Neural cell (in vitro differentiated cells): ENCODE data around the gene LILRB2. TPM values are rescaled to one million over a fixed set of nuclear protein-coding genes. Genes with fewer than 3 reads are reported as not detected.
A peak's percentile ranks its signal among the peaks of the same experiment; 100 is the strongest.

Experiments used
- H2AFZ ChIP-seq: fragments of 200-600, 300-800 bp; sonication (generic), shearing (Covaris generic); 2 replicates; pipeline ENCODE4 v1.6.0; 2014; ENCODE audit warnings: low read depth, mild to moderate bottlenecking, antibody characterized with exemption, low read length, moderate library complexity
- H3F3A ChIP-seq: fragments of 200-600 bp; shearing (Covaris generic); 2 replicates; pipeline ENCODE4 v1.6.1; 2016; ENCODE audit warnings: mild to moderate bottlenecking, moderate library complexity, mixed read lengths, antibody characterized with exemption, low read length; ENCODE audit not compliant: insufficient read depth, poor library complexity, severe bottlenecking
- H3K27ac ChIP-seq: fragments of 200-600, 300-800 bp; sonication (generic), shearing (Covaris generic); 2 replicates; pipeline ENCODE4 v1.5.1; 2014; ENCODE audit warnings: mild to moderate bottlenecking, low read length, moderate library complexity
- H3K27me3 ChIP-seq: fragments of 300-800, 200-600 bp; sonication (generic), shearing (Covaris generic); 2 replicates; pipeline ENCODE4 v1.6.0; 2014; ENCODE audit warnings: mild to moderate bottlenecking, low read depth, low read length, moderate library complexity; ENCODE audit not compliant: insufficient read depth
- H3K36me3 ChIP-seq: fragments of 300-800, 200-600 bp; sonication (generic), shearing (Covaris generic); 2 replicates; pipeline ENCODE4 v1.5.1; 2014; ENCODE audit warnings: mild to moderate bottlenecking, antibody characterized with exemption, low read length, moderate library complexity; ENCODE audit not compliant: insufficient read depth
- H3K4me2 ChIP-seq: fragments of 300-800, 200-600 bp; sonication (generic), shearing (Covaris generic); 2 replicates; pipeline ENCODE4 v1.6.0; 2014; ENCODE audit warnings: mild to moderate bottlenecking, low read length
- H3K4me3 ChIP-seq: fragments of 300-800, 200-600 bp; sonication (generic), shearing (Covaris generic); 2 replicates; pipeline ENCODE4 v1.5.1; 2014; ENCODE audit warnings: mild to moderate bottlenecking, low read length, moderate library complexity
- H3K79me2 ChIP-seq: fragments of 200-600 bp; shearing (Covaris generic); replicated peaks from 2 replicates; pipeline ENCODE4 v1.6.0; 2014; ENCODE audit warnings: mild to moderate bottlenecking, low read length, moderate library complexity; ENCODE audit not compliant: insufficient read depth
- H3K9ac ChIP-seq: fragments of 300-800, 200-600 bp; sonication (generic), shearing (Covaris generic); 2 replicates; pipeline ENCODE4 v1.6.1; 2016; ENCODE audit warnings: mild to moderate bottlenecking, low read length, mixed read lengths
- H3K9me2 ChIP-seq: fragments of 200-600 bp; shearing (Covaris generic); 2 replicates; pipeline ENCODE4 v1.6.1; 2016; ENCODE audit warnings: mild to moderate bottlenecking, low read length, mixed read lengths; ENCODE audit not compliant: insufficient read depth
- H3K9me3 ChIP-seq: fragments of 200-600, 300-800 bp; sonication (generic), shearing (Covaris generic); 2 replicates; pipeline ENCODE4 v1.6.1; 2016; ENCODE audit warnings: mild to moderate bottlenecking, mixed run types, low read length, moderate library complexity, mixed read lengths
- H4K20me1 ChIP-seq: fragments of 200-600 bp; shearing (Covaris generic); 2 replicates; pipeline ENCODE4 v1.6.1; 2016; ENCODE audit warnings: mild to moderate bottlenecking, mixed run types; ENCODE audit not compliant: insufficient read depth
- EP300 ChIP-seq: fragments of 450-650 bp; conservative IDR thresholded peaks from 2 replicates; pipeline ENCODE4 v1.6.1; 2014; ENCODE audit warnings: antibody characterized with exemption, mild to moderate bottlenecking, moderate library complexity; ENCODE audit not compliant: poor library complexity, severe bottlenecking
- EZH2 ChIP-seq: fragments of 200-600, 300-800 bp; shearing (Covaris generic), sonication (generic); IDR thresholded peaks from 2 replicates; pipeline ENCODE4 v1.6.1; 2014; ENCODE audit warnings: antibody characterized with exemption, low read length, borderline replicate concordance, mild to moderate bottlenecking; ENCODE audit not compliant: insufficient read depth, poor library complexity, severe bottlenecking
- MXI1 ChIP-seq: fragments of 450-650 bp; conservative IDR thresholded peaks from 2 replicates; pipeline ENCODE4 v1.6.1; 2014; ENCODE audit warnings: antibody characterized with exemption, mild to moderate bottlenecking; ENCODE audit not compliant: poor library complexity, severe bottlenecking
- POLR2AphosphoS5 ChIP-seq: IDR thresholded peaks from 2 replicates; pipeline ENCODE4 v1.6.1; 2012
- RAD21 ChIP-seq: fragments of 450-650 bp; conservative IDR thresholded peaks from 2 replicates; pipeline ENCODE4 v1.6.1; 2014; ENCODE audit warnings: antibody characterized with exemption, mild to moderate bottlenecking, moderate library complexity
- SMC3 ChIP-seq: fragments of 450-650 bp; conservative IDR thresholded peaks from 2 replicates; pipeline ENCODE4 v1.6.1; 2014; ENCODE audit warnings: antibody characterized with exemption, mild to moderate bottlenecking, moderate library complexity; ENCODE audit not compliant: poor library complexity
- TAF1 ChIP-seq: IDR thresholded peaks from 2 replicates; pipeline ENCODE4 v1.6.1; 2012; ENCODE audit warnings: low read depth
- polyA plus RNA-seq: library from polyadenylated mRNA; depleted of rRNA; stranded (reverse); fragments of >200 nt; gene quantifications from 2 replicates; pipeline ENCODE4 v1.2.3, GENCODE V29; 2014
- TF ChIP-seq, protein P1 (sequence below): IDR thresholded peaks from 2 replicates; pipeline ENCODE4 v1.6.1; 2012; ENCODE audit warnings: borderline replicate concordance
- TF ChIP-seq, protein P2 (sequence below): fragments of 450-650 bp; IDR thresholded peaks from 2 replicates; pipeline ENCODE4 v1.5.1; 2014; ENCODE audit warnings: antibody characterized with exemption, mild to moderate bottlenecking, moderate library complexity; ENCODE audit not compliant: poor library complexity, severe bottlenecking

Gene LILRB2
- polyA plus RNA-seq, 1 donor from 2014 or later = not detected

DNA sequence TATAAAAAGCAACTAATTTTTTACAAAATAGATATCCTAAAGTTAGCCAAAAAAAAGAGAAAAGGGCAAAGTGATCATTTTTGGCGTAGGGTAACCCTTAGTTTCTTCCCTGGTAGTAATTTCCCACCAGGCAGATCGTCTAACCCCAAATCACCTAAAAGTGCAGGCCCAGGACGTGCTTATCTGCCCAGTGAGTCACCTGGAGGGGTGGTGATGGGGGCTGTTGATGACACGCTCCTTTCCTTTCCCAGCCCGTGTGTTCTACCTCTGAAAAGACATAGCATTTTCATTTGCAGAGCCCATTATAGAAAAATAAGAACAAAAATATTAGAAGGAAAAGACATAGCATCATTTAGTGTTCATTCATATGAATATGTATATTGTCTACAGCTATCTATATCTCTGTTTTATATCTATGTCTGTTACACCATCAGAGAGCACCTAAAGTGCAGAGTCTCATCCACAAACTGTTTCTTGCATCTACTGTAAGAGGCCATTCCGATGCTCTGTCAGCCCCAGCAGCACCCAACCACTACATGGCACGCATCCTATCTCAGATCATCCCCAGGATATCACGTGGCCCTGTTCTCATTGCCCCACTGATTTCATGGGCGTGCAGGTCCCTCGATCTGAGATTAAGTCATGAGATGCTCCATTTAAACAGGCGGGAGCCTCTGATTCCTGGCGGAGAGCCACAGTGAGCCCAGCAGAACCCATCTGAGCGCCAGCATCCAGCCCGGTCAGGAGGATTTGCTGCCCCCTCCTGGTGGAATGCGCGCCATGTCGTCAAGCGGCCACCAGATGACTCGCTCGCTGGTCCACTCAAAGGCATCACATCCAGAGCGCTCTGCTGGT is 49.6 kb downstream of the LILRB2 start:
- Histone ChIP-seq H4K20me1 (no peaks in the 10 kb centered on the region), H3K79me2 (no peaks in the 10 kb centered on the region), H3K4me2 (no peak overlapping the region), H3K36me3 (no peaks in the 10 kb centered on the region), H3K9ac (no peak overlapping the region), H2AFZ (no peak overlapping the region), H3K27me3 (no peaks in the 10 kb centered on the region), H3K4me3 (peak overlapping the region; percentile 18), H3F3A (no peaks in the 10 kb centered on the region), H3K27ac (no peak overlapping the region), H3K9me3 (peaks cover 6% of the 10 kb centered on the region), H3K9me2 (no peaks in the 10 kb centered on the region)
- TF ChIP-seq RAD21 (peak; percentile 54), POLR2AphosphoS5 (no peak), TAF1 (no peak), EZH2 (no peak), SMC3 (peak; percentile 66)
- TF ChIP-seq, protein P1, sequence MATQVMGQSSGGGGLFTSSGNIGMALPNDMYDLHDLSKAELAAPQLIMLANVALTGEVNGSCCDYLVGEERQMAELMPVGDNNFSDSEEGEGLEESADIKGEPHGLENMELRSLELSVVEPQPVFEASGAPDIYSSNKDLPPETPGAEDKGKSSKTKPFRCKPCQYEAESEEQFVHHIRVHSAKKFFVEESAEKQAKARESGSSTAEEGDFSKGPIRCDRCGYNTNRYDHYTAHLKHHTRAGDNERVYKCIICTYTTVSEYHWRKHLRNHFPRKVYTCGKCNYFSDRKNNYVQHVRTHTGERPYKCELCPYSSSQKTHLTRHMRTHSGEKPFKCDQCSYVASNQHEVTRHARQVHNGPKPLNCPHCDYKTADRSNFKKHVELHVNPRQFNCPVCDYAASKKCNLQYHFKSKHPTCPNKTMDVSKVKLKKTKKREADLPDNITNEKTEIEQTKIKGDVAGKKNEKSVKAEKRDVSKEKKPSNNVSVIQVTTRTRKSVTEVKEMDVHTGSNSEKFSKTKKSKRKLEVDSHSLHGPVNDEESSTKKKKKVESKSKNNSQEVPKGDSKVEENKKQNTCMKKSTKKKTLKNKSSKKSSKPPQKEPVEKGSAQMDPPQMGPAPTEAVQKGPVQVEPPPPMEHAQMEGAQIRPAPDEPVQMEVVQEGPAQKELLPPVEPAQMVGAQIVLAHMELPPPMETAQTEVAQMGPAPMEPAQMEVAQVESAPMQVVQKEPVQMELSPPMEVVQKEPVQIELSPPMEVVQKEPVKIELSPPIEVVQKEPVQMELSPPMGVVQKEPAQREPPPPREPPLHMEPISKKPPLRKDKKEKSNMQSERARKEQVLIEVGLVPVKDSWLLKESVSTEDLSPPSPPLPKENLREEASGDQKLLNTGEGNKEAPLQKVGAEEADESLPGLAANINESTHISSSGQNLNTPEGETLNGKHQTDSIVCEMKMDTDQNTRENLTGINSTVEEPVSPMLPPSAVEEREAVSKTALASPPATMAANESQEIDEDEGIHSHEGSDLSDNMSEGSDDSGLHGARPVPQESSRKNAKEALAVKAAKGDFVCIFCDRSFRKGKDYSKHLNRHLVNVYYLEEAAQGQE = no peak
- TF ChIP-seq, protein P2, sequence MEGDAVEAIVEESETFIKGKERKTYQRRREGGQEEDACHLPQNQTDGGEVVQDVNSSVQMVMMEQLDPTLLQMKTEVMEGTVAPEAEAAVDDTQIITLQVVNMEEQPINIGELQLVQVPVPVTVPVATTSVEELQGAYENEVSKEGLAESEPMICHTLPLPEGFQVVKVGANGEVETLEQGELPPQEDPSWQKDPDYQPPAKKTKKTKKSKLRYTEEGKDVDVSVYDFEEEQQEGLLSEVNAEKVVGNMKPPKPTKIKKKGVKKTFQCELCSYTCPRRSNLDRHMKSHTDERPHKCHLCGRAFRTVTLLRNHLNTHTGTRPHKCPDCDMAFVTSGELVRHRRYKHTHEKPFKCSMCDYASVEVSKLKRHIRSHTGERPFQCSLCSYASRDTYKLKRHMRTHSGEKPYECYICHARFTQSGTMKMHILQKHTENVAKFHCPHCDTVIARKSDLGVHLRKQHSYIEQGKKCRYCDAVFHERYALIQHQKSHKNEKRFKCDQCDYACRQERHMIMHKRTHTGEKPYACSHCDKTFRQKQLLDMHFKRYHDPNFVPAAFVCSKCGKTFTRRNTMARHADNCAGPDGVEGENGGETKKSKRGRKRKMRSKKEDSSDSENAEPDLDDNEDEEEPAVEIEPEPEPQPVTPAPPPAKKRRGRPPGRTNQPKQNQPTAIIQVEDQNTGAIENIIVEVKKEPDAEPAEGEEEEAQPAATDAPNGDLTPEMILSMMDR = peak; percentile 71

DNA sequence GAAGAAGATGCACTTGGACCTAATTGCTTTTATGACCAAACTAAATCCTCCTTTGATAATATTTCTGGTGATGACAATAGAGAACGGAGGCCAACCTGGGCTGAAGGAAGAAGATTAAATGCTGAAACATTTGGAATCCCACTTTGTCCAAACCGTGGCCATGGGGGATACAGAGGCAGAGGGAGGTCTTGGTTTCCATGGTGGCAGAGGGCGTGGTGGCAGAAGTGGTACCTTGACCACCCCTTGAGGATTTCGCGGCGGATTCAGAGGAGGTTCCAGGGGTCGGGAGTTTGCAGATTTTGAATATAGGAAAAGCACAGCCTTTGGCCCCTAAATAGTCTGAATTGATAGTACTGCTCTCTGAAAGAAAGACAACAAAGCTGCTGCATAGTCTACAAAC is 50.9 kb downstream of the LILRB2 start:
- Histone ChIP-seq H3K9ac (no peak overlapping the region), H3K79me2 (no peaks in the 10 kb centered on the region), H3K36me3 (no peaks in the 10 kb centered on the region), H3K27me3 (no peaks in the 10 kb centered on the region), H3K9me3 (peaks cover 6% of the 10 kb centered on the region), H3K4me2 (no peak overlapping the region), H3K27ac (no peak overlapping the region), H3K9me2 (no peaks in the 10 kb centered on the region), H2AFZ (no peak overlapping the region), H4K20me1 (no peaks in the 10 kb centered on the region), H3K4me3 (no peak overlapping the region), H3F3A (no peaks in the 10 kb centered on the region)
- TF ChIP-seq RAD21 (no peak), POLR2AphosphoS5 (no peak), EZH2 (no peak), EP300 (no peak), MXI1 (no peak), TAF1 (no peak), SMC3 (no peak)
- TF ChIP-seq, protein P2 = no peak
